DMS153 (cell line): ENCODE data around the gene METTL6.
"Not testable (repeated sequence)": the region's sequence is repeated elsewhere in the genome, so short reads cannot be mapped to it uniquely, and the experiment has no call there.

ENCODE experiments used
- DNase-seq: peaks from one replicate; lab custom pipeline; 2025; lab: John Stamatoyannopoulos, UW

The METTL6 gene

GRCh38 chr3:15427182-15427880 is at the start of gene METTL6, which contains the start of gene EAF1:
TSS of gene METTL6 (minus strand) at chr3:15427544. CDS start at chr3:15426511, 1,033 bp downstream.
TSS of gene EAF1 (plus strand) at chr3:15427598. CDS start at chr3:15427780, 182 bp downstream.
- no peak for DNase-seq

- no peak for DNase-seq
These were observed 49.0 kb upstream of the METTL6 start for GRCh38 chr3:15476378-15476777.

DNA sequence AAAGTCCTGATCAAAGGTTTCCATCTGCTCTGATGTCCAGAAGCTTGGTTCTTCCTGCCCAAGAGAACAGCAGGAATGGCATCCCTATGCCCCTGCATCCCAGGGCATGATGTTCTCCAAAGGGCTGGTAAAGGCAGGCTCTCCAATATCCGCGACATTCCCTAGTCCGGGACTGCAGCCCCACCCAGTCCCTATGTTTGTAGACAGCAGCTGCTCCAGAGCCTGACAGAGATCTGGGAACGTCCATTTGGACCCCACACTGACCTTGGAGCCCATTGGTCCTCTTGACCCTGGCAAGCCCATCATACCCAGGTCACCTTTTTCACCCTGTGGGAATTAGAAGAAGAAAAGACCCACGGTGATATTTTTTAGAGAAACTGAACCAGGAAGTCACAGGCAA is 47.8 kb upstream of the METTL6 start:
- DNase-seq, result no peak

GRCh38 chr3:15471861-15472260 is 44.5 kb upstream of the METTL6 start:
- DNase-seq, result no peak

DNA sequence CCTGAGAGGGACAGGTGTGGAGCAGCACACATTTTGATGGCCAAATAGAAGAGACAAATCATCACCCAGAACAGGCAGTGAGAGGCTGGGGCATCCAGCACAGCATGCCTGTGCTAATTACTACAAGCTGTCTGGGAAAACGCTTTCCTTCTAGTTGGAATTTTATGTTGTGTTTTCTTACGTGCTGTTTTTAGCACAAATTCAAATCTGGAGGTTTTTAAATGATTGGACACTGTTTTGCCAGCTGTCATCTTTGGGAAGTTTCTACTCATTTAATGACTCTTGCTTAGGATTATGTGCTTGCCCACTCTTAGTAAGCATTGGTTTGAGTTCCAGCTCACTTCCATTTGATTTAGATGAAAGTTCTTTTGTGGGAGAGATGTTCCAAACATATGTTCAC is 43.5 kb upstream of the METTL6 start:
- no peak for DNase-seq

GRCh38 chr3:15470261-15470660 is 42.9 kb upstream of the METTL6 start:
- no peak for DNase-seq

GRCh38 chr3:15467227-15468181 is 40.2 kb upstream of the METTL6 start:
- DNase-seq, result no peak

GRCh38 chr3:15465876-15466585 is 38.7 kb upstream of the METTL6 start:
- no peak for DNase-seq

DNA sequence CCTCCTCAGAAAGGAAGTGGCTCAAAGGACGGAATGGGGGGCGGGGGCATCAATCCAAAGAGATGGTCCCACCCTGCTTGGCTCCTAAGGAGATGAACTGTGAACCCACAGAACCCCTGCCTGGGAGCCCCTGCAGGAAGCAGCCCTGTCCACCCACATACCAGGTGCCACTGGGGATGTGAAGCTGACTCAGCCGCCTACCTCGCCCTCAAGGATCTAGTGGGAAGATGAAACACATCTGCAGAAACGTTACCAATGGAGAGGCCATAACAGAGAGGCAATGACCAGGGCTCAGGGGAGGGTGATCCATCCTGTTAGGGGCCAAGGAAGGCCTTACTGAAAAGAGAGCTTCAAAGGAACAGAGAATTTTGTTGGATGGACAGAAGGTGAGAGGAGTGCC is 35.1 kb upstream of the METTL6 start:
- DNase-seq, result no peak

DNA sequence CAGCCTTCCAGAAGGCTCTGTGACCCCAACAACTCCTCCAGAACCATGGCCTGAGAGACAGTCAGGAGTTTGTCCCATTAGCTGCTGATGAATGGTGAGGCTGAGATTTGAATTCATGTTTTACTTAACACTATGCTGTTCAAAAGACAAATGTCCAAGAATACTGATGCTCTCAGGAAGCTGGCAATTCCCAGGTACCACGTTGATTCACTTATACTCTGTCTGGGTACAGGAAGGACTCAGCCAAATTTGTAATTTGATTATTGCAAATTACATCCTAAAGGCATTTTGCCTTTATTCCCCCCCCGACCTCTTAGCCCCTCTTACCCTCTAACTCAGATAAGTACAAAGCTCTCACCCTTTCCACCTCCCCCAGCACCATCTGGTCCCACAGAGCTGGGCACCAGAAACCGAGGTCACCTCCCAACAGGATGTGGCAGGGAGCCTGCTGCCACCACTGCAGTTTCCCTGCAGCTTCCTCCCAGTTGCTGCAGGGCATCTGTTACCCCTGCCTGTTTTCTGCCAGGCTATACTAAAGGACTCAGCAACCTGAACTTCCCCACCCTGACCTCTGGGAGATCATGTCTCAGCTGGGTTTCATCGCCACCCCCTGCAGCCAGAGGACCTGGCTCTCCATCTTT is 33.7 kb upstream of the METTL6 start:
- DNase-seq, result no peak

DNA sequence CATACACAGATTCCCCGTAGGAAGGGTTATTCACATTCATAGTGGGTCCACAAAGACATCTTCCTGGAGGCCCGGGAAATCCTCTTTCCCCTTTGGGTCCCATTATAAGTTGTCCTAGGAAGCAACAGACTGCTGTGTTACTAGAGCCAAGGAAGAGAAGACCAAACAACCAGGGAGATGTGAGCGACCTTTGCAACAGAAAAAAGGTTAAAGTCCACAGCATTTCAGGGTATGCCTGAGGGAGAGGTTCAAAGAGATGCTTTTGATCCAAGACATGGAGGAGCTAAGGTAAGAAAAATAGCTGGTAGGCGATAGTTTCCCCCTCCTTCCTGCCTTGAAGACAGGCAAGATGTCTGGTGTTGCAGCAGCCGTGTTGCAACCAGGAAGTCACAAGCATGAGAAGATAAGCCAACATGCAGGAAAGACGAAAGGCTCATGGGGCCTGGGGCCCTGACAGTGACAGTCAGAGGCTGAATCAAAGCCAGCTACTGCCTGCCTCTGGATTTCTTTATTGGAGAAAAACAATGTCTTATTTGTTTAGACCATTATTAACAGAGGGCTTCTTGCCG is 31.0 kb upstream of the METTL6 start:
- DNase-seq, result no peak

DNA sequence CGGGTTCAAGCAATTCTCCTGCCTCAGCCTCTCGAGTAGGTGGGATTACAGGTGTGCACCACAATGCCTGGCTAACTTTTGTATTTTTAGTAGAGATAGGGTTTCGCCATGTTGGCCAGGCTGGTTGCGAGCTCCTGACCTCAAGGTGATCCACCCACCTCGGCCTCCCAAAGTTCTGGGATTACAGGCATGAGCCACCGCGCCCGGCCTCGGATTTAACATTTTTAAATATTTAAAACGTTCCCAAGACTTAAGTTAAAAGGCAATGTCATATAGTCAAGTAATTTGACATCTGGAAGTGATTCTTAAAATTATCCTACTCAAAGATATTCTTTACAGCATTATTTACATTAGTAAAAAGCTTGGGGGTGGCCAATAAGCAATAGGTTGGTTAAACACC is 29.6 kb upstream of the METTL6 start:
- DNase-seq, result not testable (repeated sequence)

DNA sequence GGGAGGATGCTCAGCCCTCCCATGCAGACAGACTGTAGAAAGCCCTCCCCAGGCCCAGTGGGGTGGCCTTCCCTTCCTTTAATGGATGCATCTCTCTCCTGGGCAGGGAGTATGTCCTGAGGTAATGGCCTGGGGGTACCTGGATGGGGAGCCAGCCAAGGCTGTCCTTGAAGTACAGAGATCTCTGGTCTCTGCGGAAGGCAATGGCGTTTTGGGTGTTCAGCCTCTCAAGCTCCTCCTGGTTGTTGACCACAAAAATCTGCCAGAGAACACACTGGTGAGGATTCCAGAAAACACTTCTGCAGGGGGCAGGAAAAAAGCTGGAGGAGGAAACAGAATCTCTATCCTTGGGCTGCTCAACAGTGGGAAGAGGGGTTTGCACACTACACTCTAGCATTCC is 29.0 kb upstream of the METTL6 start:
- DNase-seq, result no peak

DNA sequence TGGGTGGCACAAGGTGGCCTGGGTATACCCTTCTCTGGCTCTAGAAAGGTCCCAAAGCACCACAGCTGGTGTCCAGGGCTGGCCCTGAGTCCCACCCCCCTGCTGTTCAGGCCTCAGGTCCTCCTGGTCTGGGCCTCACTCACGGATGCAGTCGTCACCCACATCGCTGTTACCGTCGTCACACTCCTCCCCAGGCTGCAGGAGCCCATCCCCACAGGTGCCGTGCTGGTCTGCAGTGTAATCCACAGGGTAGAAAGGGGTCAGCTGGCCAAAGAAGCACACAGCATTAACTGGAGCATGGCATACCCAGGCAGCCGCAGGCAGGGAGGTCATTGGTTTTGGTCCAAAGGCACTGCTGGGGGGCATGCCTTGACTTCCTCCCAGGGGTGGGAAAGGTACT is 28.4 kb upstream of the METTL6 start:
- DNase-seq, result no peak

DNA sequence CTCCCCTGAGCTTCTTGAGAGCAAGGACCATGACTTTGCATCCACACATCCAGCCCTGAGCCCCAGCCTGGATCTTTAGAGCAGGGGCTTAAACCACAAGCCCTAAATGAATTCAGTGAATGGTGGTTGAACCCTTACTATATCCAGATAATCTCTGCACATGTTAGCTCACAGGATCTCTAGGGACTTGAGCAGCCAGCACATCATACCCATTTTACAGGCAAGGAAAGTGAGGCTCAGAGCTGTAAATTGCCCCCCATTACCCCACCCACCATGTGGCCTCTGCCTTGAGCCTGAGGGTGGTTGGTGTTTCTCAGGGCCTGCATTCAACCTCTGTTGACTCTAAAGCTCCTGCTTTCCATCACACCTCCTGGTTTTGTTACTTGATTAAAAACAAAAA is 27.6 kb upstream of the METTL6 start:
- no peak for DNase-seq

DNA sequence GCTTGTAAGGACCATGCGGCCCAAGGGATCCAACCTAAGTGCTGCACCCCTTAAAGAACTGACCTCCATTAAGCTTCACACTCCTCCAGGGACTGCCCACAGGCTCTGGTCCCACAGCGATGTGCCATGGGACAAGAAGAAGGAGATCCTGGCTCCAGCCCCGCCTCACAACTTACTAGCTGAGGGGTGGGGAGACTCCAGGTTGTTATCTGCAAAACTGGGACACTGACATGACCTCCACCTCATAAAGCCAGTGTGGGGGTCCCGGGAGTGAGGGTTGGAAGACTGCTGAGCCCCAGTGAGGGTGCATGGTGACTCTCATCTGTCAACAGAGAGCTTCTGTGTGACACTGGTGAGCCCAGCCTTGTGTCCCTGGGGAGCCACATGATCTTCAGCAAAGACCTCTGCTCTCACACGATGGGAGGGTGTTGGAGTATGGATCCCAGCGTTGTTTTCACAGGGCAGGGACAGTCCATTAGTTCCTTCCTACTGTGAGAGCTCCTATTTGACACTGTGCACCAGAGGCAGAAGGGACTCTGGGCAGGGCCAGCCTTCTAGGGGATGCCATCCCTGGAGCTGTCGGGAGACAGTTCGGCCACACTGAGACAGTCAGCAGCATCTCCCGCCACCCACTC is 26.8 kb upstream of the METTL6 start:
- DNase-seq, result no peak

GRCh38 chr3:15453501-15453900 is 26.2 kb upstream of the METTL6 start:
- no peak for DNase-seq

- DNase-seq, result no peak
These were observed 25.6 kb upstream of the METTL6 start for GRCh38 chr3:15452961-15453360.

DNA sequence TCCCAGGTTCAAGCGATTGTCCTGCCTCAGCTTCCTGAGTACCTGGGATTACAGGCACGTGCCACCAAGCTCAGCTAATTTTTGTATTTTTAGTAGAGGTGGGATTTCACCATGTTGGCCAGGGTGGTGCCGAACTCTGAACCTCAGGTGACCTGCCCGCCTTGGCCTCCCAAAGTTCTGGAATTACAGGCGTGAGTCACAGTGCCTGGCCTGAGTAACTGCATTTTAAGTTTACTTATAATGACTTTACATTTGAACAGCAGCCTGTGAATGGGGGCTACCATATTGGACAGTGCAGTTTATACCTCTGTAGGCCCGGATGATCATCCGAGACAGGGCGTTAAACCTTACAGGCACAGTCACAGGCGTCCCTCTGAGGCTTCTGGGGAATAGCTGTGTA is 24.8 kb upstream of the METTL6 start:
- DNase-seq, result no peak

DNA sequence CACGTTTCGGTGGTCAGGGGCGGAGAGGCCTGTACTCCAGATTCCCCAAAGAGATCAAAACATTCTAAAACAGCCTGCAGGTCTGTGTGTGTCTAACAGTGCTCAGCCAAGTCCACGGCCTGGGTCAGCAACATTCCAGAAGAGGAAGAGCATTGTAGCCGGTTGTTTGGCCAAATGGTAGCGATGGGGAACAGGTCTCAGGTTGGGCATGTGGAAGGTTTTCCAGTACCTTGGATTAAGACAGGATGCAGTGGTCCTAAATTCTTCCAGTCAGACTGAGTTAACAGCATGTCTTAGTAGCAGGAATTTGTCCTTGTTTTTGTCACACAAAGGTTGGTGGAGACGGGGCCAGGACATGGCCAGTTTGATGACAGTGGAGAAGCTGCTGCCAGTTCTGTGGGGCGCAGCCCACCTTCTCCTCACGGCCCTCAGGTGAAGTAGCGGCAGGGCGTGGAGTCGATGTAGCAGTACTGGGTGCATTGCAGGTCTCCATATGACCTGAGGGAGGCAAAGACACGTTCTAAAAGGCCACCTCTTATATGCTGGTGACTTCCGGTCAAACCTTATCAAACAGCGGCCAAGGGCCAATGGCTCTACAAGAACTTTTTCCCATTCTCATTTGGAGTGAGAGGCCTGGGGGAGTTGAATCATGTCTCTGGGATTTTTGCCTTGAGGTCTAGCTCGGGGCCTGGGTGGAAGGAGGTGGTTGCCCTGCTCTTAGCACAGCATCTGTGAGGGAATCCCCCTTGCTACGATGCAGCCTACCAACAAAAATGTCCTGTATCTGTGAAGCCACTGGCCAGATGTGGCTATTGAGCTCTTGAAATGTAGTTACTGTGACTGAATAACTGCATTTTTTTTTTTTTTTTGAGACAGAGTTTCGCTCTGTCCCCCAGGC is 24.1 kb upstream of the METTL6 start:
- DNase-seq, result no peak
